GM12872 (cell line): ENCODE measurements around the gene PLEK2.
A peak's percentile ranks its signal among the peaks of the same experiment; 100 is the strongest.

ENCODE experiments used
- TF ChIP-seq, protein P1 (sequence below): IDR thresholded peaks from 3 replicates; pipeline ENCODE4 v1.5.1; 2011; ENCODE audit warnings: low read depth, mild to moderate bottlenecking, low read length, moderate library complexity; ENCODE audit not compliant: insufficient read depth

The PLEK2 gene

DNA sequence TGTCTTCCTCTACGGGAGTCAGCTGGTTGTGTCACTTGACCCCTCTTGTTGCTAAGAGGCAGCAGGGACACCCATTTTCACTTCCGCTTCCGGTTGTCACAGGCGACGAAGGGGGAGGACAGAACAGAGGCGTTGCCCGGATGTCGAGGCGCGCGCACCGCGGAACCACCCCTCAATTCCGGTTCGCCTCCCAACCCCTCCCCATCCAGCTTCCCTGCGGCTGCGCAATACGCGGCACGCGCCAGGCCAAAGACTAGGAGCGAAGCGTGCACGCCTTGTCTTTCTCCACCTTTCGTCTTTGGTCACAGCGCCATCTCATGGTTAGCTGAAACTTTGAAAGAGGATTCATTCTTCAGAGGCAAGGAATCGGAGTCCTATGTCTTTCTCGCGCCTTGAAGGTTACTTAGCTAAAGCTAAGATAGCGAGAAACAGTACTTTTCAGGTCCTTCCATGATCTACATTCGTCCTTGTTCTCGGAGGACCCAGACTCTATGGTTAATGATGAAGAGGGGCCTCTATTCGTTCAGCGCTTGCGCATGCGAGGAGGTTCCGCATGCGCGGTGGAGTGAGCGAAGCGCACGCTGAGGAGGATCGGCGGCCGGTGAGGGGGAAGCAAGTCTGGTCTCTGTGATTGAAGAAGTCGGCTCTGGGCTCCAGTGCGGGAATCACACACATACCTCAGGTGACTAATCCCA lies 52.0 kb downstream of the PLEK2 start, which contains the start of the genes ATP6V1D and EIF2S1:
Gene ATP6V1D, minus strand, starts transcription at position 30 of the 695 bp plus-strand sequence. CDS start 106 bp downstream, outside the sequence.
Gene EIF2S1, plus strand, starts transcription at position 554 of the 695 bp plus-strand sequence. CDS start 4,440 bp downstream, outside the sequence.
- TF ChIP-seq, protein P1, sequence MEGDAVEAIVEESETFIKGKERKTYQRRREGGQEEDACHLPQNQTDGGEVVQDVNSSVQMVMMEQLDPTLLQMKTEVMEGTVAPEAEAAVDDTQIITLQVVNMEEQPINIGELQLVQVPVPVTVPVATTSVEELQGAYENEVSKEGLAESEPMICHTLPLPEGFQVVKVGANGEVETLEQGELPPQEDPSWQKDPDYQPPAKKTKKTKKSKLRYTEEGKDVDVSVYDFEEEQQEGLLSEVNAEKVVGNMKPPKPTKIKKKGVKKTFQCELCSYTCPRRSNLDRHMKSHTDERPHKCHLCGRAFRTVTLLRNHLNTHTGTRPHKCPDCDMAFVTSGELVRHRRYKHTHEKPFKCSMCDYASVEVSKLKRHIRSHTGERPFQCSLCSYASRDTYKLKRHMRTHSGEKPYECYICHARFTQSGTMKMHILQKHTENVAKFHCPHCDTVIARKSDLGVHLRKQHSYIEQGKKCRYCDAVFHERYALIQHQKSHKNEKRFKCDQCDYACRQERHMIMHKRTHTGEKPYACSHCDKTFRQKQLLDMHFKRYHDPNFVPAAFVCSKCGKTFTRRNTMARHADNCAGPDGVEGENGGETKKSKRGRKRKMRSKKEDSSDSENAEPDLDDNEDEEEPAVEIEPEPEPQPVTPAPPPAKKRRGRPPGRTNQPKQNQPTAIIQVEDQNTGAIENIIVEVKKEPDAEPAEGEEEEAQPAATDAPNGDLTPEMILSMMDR, result peak; percentile 96

DNA sequence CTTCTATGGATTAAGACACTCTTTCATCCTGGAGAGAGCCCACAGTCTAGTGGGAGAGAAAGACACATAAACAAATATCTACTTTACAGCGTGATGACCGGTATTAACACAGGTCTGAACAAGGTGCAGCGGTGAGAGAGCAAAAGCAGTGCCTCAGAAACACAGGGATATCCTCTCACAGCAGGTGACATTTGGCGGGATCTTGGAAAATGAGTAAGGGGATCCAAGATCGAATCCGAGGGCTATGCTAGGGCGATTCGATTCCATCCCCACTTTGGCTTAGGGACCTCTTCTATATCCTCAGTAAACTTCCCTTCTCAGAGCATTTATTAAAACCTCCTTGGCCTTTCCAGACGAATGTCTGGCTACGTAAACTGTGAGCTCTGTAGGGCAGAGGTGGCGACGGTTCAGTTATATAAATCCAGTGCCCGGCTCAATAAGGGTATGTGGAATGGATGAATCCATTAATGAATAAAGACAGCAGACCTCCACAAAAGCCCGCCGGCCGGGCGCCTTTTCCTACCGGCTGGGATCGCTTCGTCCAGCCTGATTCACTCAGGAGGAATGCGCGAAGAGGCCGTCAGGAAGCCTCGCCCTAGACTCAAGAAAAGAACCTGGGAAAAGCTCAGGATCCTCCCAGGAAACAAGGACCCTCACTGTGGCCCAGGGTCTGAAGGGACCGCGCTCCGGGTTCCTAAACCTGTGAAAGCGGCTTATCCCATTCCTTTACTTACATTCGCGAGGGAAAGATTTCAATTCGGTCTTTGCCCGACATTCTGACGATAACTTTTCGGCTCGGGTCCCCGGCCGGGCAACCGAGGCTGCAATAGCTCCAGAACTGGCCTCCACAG lies 52.8 kb downstream of the PLEK2 start:
- TF ChIP-seq, protein P1, result no peak

DNA sequence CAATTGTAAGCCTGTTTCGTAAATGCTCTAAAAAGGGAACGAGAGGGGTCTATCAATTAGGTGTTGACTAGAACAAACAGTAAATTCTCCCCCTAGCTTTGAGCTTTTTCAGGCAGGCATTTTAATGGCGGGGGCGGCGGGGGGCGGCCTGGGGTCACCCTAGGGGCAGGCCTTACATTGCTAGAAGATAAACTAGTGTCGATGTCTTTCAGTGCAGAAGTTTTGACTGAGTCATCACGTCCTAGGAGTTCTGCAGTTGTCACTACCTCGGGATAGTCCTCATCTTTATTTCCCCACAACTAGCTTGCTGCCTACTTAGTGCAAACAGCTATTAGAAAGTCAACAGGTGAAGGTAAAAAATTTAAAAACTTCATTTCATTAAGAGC lies 54.0 kb downstream of the PLEK2 start:
- TF ChIP-seq, protein P1, result no peak

DNA sequence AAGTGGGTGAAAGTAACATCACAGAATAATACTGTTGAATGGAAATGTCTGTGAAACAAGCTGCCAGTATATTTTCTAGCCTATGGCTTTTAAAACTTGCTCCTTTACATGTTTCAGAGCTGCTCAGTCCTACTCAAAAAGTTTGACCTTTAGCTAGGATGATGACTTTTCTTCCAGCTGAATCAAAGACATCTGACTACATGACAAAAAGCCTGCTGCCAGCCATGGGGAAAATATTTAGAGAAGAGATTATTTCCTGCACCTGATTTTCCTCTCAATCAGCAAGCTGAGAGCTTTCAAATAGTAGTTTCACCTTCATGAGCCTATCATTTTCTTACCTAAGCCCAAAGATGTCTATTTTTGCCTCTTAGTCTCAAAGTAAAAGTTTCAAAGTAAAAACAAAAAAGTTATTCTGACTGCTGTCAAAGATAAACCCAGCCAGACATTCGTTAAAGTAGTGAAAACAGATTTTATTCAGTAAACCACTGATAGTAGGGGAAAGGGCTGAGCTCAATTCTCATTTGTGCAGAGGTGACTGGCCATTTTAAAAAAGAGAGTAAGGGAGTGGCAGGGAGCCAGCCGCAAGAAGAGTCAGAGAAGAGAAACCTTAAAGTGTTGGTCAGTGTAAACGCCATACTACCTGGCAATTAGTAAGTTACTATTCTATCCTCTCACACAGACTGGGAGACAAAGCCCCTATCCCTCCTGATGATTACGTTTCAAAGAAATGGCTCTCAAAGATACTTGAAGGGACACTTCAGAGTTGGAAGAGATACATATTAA lies 54.6 kb downstream of the PLEK2 start:
- TF ChIP-seq, protein P1, result no peak

DNA sequence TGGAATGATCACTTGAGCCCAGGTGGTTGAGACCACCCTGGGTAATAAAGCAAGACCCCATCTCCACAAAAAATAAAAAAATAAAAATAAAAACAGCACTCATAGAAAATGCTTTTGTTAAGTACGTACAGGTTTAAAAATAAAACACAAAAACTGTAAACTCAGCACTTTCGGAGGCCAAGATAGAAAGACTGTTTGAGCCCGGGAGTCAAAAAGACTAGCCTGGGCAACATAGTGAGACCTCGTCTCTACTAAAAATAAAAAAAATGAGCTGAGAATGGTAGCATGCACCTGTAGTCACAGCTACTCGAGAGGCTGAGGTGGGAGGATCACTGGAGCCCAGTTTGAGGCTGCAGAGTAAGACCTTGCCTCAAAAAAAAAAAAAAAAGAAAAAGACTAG lies 59.9 kb downstream of the PLEK2 start:
- TF ChIP-seq, protein P1, result no peak

DNA sequence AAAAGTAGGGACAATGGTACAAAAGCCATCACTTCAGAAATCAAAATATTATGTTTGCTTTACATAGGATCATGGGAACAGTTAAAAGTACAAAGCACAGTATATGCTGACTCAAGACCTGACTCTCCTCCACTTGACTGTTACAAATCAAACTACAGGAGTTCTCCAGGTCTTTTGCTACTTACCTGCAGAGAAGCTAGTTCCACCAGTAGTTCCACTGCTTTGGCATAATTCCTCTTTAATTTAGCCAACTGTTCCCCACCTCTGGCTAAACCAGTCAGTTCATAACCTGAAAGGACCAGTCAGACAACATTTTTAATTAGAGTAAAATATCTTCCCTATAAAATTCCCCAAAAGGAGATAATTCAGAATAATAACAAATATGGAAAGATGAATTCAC lies 66.4 kb downstream of the PLEK2 start:
- TF ChIP-seq, protein P1, result no peak
